K562 (cell line): ENCODE data around the gene PEX11B. TPM values are rescaled to one million over a fixed set of nuclear protein-coding genes. Genes with fewer than 3 reads are reported as not detected.
"Not testable (repeated sequence)": the region's sequence is repeated elsewhere in the genome, so short reads cannot be mapped to it uniquely, and the experiment has no call there.

Experiments
- ATF7 ChIP-seq: fragments of 450-650 bp; IDR thresholded peaks from 2 replicates; pipeline ENCODE4 v1.7.1; 2014; ENCODE audit warnings: mild to moderate bottlenecking, moderate library complexity
- EP400 ChIP-seq: fragments of 450-650 bp; IDR thresholded peaks from 2 replicates; pipeline ENCODE4 v1.6.1; 2017; ENCODE audit warnings: antibody characterized with exemption, mild to moderate bottlenecking, moderate library complexity
- ETV6 ChIP-seq, 3 experiments: fragments of 150-350 bp in 1 of 3; sonication (generic) in 1 of 3; formaldehyde crosslinking in 1 of 3; IDR thresholded peaks; 2 replicates each; pipeline versions ENCODE4 v1.6.1 to v1.8.0; 2014 to 2022; ENCODE audit warnings: borderline replicate concordance in 2 of 3, low read depth in 2 of 3, antibody characterized with exemption in 1 of 3, low read length in 1 of 3, mild to moderate bottlenecking in 1 of 3, missing genetic modification reagents in 1 of 3
- MEF2D ChIP-seq: conservative IDR thresholded peaks from 2 replicates; pipeline ENCODE4 v1.6.1; 2016; ENCODE audit warnings: low read depth, missing genetic modification characterization, missing compliant biosample characterization
- NR2C1 ChIP-seq, 2 experiments: fragments of 450-650 bp; IDR thresholded peaks; 2 replicates each; pipeline ENCODE4 v1.6.1; 2017; ENCODE audit warnings: mild to moderate bottlenecking in 2 of 2, antibody characterized with exemption in 1 of 2, inconsistent platforms in 1 of 2, missing compliant biosample characterization in 1 of 2, missing genetic modification characterization in 1 of 2
- NRF1 ChIP-seq, 2 experiments: fragments of 450-650 bp; IDR thresholded peaks in 1 of 2; conservative IDR thresholded peaks in 1 of 2; 2 replicates each; pipeline ENCODE4 v1.6.1; 2014; ENCODE audit warnings: mild to moderate bottlenecking in 2 of 2
- SMARCE1 ChIP-seq: fragments of 450-650 bp; IDR thresholded peaks from 2 replicates; pipeline ENCODE4 v1.7.1; 2016; ENCODE audit warnings: mild to moderate bottlenecking
- polyA plus RNA-seq, 8 experiments: library from polyadenylated mRNA; depleted of rRNA in 4 of 8; stranded (reverse) in 5 of 8; unstranded in 3 of 8; fragments of >200 nt; fragmentation: Nextera tagmentation in 2 of 8; fragmentation: Illumina TruSeq in 1 of 8; extraction: Ambion mirVana in 2 of 8; extraction: Trizol in 1 of 8; gene quantifications; 2 replicates each; pipeline versions ENCODE4 v1.2.1 to v1.2.3, GENCODE V29; 2011 to 2014; ENCODE audit warnings: inconsistent platforms in 1 of 8, missing spikeins in 1 of 8
- total RNA-seq, 7 experiments: library from RNA; depleted of rRNA in 6 of 7; stranded (reverse); fragments of >200 nt in 6 of 7; fragmentation: Illumina TruSeq in 2 of 7; extraction: Trizol in 2 of 7; gene quantifications; 2 replicates each; pipeline versions ENCODE4 v1.2.1 to v1.2.3, GENCODE V29; 2011 to 2021; ENCODE audit warnings: low replicate concordance in 1 of 7
- TF ChIP-seq, protein P1 (sequence below): fragments of 450-650 bp; IDR thresholded peaks from 2 replicates; pipeline ENCODE4 v1.6.1; 2016; ENCODE audit warnings: mild to moderate bottlenecking, moderate library complexity
- TF ChIP-seq, protein P2 (sequence below): fragments of 450-650 bp; IDR thresholded peaks from 2 replicates; pipeline ENCODE4 v1.6.1; 2017; ENCODE audit warnings: antibody characterized with exemption, mild to moderate bottlenecking
- TF ChIP-seq, protein P3 (sequence below): sonication (generic); formaldehyde crosslinking; IDR thresholded peaks from 2 replicates; pipeline ENCODE4 v1.8.0; 2022; ENCODE audit warnings: mild to moderate bottlenecking, missing genetic modification reagents

The PEX11B gene
- total and polyA plus RNA-seq, 9 of the 15 experiments (the other 6 are each of a cell fraction or from before 2014, with no cell fraction given), result 13.2 to 60.0 (median 21.7) TPM

DNA sequence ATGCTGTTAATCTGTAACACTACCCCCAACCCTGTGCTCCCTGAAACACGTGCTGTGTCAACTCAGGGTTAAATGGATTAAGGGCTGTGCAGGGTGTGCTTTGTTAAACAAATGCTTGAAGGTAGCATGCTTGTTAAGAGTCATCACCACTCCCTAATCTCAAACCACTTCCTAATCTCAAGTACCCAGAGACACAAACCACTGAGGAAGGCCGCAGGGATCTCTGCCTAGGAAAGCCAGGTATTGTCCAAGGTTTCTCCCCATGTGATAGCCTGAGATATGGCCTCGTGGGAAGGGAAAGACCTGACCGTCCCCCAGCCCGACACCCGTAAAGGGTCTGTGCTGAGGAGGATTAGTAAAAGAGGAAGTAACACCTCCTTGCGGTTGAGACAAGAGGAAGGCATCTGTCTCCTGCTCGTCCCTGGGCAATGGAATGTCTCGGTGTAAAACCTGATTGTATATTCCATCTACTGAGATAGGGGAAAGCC lies 14.0 kb upstream of the PEX11B start (continued):
- TF ChIP-seq, protein P1, sequence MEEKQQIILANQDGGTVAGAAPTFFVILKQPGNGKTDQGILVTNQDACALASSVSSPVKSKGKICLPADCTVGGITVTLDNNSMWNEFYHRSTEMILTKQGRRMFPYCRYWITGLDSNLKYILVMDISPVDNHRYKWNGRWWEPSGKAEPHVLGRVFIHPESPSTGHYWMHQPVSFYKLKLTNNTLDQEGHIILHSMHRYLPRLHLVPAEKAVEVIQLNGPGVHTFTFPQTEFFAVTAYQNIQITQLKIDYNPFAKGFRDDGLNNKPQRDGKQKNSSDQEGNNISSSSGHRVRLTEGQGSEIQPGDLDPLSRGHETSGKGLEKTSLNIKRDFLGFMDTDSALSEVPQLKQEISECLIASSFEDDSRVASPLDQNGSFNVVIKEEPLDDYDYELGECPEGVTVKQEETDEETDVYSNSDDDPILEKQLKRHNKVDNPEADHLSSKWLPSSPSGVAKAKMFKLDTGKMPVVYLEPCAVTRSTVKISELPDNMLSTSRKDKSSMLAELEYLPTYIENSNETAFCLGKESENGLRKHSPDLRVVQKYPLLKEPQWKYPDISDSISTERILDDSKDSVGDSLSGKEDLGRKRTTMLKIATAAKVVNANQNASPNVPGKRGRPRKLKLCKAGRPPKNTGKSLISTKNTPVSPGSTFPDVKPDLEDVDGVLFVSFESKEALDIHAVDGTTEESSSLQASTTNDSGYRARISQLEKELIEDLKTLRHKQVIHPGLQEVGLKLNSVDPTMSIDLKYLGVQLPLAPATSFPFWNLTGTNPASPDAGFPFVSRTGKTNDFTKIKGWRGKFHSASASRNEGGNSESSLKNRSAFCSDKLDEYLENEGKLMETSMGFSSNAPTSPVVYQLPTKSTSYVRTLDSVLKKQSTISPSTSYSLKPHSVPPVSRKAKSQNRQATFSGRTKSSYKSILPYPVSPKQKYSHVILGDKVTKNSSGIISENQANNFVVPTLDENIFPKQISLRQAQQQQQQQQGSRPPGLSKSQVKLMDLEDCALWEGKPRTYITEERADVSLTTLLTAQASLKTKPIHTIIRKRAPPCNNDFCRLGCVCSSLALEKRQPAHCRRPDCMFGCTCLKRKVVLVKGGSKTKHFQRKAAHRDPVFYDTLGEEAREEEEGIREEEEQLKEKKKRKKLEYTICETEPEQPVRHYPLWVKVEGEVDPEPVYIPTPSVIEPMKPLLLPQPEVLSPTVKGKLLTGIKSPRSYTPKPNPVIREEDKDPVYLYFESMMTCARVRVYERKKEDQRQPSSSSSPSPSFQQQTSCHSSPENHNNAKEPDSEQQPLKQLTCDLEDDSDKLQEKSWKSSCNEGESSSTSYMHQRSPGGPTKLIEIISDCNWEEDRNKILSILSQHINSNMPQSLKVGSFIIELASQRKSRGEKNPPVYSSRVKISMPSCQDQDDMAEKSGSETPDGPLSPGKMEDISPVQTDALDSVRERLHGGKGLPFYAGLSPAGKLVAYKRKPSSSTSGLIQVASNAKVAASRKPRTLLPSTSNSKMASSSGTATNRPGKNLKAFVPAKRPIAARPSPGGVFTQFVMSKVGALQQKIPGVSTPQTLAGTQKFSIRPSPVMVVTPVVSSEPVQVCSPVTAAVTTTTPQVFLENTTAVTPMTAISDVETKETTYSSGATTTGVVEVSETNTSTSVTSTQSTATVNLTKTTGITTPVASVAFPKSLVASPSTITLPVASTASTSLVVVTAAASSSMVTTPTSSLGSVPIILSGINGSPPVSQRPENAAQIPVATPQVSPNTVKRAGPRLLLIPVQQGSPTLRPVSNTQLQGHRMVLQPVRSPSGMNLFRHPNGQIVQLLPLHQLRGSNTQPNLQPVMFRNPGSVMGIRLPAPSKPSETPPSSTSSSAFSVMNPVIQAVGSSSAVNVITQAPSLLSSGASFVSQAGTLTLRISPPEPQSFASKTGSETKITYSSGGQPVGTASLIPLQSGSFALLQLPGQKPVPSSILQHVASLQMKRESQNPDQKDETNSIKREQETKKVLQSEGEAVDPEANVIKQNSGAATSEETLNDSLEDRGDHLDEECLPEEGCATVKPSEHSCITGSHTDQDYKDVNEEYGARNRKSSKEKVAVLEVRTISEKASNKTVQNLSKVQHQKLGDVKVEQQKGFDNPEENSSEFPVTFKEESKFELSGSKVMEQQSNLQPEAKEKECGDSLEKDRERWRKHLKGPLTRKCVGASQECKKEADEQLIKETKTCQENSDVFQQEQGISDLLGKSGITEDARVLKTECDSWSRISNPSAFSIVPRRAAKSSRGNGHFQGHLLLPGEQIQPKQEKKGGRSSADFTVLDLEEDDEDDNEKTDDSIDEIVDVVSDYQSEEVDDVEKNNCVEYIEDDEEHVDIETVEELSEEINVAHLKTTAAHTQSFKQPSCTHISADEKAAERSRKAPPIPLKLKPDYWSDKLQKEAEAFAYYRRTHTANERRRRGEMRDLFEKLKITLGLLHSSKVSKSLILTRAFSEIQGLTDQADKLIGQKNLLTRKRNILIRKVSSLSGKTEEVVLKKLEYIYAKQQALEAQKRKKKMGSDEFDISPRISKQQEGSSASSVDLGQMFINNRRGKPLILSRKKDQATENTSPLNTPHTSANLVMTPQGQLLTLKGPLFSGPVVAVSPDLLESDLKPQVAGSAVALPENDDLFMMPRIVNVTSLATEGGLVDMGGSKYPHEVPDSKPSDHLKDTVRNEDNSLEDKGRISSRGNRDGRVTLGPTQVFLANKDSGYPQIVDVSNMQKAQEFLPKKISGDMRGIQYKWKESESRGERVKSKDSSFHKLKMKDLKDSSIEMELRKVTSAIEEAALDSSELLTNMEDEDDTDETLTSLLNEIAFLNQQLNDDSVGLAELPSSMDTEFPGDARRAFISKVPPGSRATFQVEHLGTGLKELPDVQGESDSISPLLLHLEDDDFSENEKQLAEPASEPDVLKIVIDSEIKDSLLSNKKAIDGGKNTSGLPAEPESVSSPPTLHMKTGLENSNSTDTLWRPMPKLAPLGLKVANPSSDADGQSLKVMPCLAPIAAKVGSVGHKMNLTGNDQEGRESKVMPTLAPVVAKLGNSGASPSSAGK, result peak; percentile 78
- TF ChIP-seq ETV6 (IDR thresholded peaks at IDR 0.05; ENCODE audit: borderline replicate concordance in 1 of 2, low read depth in 2 of 2, low read length in 1 of 2), result peak in 1 of 2 experiments; percentile 77; a peak in 2 of 4 replicates
- not testable (repeated sequence) for TF ChIP-seq ETV6 (CRISPR knock-in tag; IDR thresholded peaks at IDR 0.05; ENCODE audit: borderline replicate concordance); NR2C1 (IDR thresholded peaks at IDR 0.05)
- TF ChIP-seq, protein P2, sequence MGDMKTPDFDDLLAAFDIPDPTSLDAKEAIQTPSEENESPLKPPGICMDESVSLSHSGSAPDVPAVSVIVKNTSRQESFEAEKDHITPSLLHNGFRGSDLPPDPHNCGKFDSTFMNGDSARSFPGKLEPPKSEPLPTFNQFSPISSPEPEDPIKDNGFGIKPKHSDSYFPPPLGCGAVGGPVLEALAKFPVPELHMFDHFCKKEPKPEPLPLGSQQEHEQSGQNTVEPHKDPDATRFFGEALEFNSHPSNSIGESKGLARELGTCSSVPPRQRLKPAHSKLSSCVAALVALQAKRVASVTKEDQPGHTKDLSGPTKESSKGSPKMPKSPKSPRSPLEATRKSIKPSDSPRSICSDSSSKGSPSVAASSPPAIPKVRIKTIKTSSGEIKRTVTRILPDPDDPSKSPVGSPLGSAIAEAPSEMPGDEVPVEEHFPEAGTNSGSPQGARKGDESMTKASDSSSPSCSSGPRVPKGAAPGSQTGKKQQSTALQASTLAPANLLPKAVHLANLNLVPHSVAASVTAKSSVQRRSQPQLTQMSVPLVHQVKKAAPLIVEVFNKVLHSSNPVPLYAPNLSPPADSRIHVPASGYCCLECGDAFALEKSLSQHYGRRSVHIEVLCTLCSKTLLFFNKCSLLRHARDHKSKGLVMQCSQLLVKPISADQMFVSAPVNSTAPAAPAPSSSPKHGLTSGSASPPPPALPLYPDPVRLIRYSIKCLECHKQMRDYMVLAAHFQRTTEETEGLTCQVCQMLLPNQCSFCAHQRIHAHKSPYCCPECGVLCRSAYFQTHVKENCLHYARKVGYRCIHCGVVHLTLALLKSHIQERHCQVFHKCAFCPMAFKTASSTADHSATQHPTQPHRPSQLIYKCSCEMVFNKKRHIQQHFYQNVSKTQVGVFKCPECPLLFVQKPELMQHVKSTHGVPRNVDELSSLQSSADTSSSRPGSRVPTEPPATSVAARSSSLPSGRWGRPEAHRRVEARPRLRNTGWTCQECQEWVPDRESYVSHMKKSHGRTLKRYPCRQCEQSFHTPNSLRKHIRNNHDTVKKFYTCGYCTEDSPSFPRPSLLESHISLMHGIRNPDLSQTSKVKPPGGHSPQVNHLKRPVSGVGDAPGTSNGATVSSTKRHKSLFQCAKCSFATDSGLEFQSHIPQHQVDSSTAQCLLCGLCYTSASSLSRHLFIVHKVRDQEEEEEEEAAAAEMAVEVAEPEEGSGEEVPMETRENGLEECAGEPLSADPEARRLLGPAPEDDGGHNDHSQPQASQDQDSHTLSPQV, result peak; percentile 55; the same call in 1 of the 2 replicates
- peak; percentile 70 for TF ChIP-seq MEF2D (tag)
- TF ChIP-seq, protein P3, sequence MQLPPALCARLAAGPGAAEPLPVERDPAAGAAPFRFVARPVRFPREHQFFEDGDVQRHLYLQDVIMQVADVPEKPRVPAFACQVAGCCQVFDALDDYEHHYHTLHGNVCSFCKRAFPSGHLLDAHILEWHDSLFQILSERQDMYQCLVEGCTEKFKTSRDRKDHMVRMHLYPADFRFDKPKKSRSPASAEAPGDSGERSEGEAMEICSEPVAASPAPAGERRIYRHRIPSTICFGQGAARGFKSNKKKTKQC (CRISPR knock-in tag), result peak; percentile 17; the same call in 1 of the 2 replicates
- TF ChIP-seq NR2C1 (tag; IDR thresholded peaks at IDR 0.05), result peak; percentile 61
- peak; percentile 97 for TF ChIP-seq SMARCE1
- TF ChIP-seq EP400, result peak; percentile 61; the same call in 1 of the 2 replicates
- peak; percentile 8 to 37; a peak in 1 of 4 replicates for TF ChIP-seq NRF1 (conservative IDR thresholded peaks at IDR 0.05 in 1 of 2, IDR thresholded peaks at IDR 0.05 in 1 of 2)
- TF ChIP-seq ATF7, result peak; percentile 76
